Activated T-helper 1 cell treated with anti-CD3 and anti-CD28 coated beads, Interleukin-12 subunit alpha, Interleukin-12 subunit beta, Interleukin-2, Interleukin-4 antibody, amounts not matched to agents 30 ng/mL and 10 ng/mL and 1 ng/mL, durations not matched to agents 14 hours and 24 hours and 36 hours (primary cell): ENCODE data around the gene RSL24D1. TPM values are rescaled to one million over a fixed set of nuclear protein-coding genes. Genes with fewer than 3 reads are reported as not detected.
A peak's percentile ranks its signal among the peaks of the same experiment; 100 is the strongest.

Experiments used
- DNase-seq: peaks from one replicate; pipeline ENCODE4 v3.0.0; 2021; ENCODE audit warnings: low spot score
- H3K27ac Mint-ChIP-seq: one replicate; pipeline ENCODE4 v1.8.0; 2021; ENCODE audit warnings: mild to moderate bottlenecking, mixed read lengths
- H3K27me3 Mint-ChIP-seq: one replicate; pipeline ENCODE4 v1.8.0; 2022; ENCODE audit warnings: mild to moderate bottlenecking, moderate library complexity, mixed read lengths; ENCODE audit not compliant: insufficient read depth
- H3K36me3 Mint-ChIP-seq: one replicate; pipeline ENCODE4 v1.8.0; 2021; ENCODE audit warnings: low read depth, mixed read lengths
- H3K4me1 Mint-ChIP-seq: one replicate; pipeline ENCODE4 v1.8.0; 2021; ENCODE audit warnings: low read depth, mixed read lengths
- H3K4me3 Mint-ChIP-seq: one replicate; pipeline ENCODE4 v1.8.0; 2021; ENCODE audit warnings: mild to moderate bottlenecking, moderate library complexity, mixed read lengths
- H3K9me3 Mint-ChIP-seq: one replicate; pipeline ENCODE4 v1.8.0; 2021; ENCODE audit warnings: mixed read lengths
- intact Hi-C: fragments of 100-400 bp; cut with micrococcal nuclease; formaldehyde crosslinking; loops from one replicate; pipeline ENCODE4 v1.15.1; 2024
- total RNA-seq: library from RNA; stranded (reverse); gene quantifications from 2 replicates; pipeline ENCODE4 v1.2.3, GENCODE V29; 2022

Gene RSL24D1
- total RNA-seq, 1 donor from 2014 or later, result 111 TPM

DNA sequence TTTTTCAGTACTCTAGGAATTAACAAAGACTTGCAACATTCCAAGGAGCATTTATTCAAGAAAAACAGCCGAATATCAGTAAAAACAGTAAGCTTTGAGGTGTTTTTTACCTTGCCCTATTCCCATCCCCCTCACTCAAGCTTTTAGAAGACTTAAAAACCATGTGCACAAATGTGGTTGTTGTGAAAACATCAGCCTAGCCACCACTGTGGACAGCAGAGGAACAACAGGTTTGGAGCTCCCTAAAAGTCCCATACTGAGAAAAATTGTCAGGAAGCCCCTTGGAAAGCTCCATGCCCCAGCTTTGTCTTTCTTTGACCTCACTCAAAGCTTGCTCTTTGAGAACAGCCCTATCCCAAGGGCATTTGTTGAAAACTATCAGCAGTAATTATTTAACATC is 34.7 kb upstream of the RSL24D1 start:
- peaks cover 53% of the 10 kb centered on the region for H3K36me3 Mint-ChIP-seq
- no peaks in the 10 kb centered on the region for H3K9me3 Mint-ChIP-seq
- no peak overlapping the region for H3K4me3 Mint-ChIP-seq
- H3K4me1 Mint-ChIP-seq, result peaks cover 47% of the 10 kb centered on the region
- DNase-seq, result no peak
- no peak overlapping the region for H3K27ac Mint-ChIP-seq
- H3K27me3 Mint-ChIP-seq, result no peaks in the 10 kb centered on the region
- intact Hi-C loops, result no loop called here

- intact Hi-C loops, result no loop called here
- Mint-ChIP-seq H3K9me3 (no peaks in the 10 kb centered on the region), H3K4me3 (no peak overlapping the region), H3K36me3 (peaks cover 53% of the 10 kb centered on the region), H3K27ac (no peak overlapping the region), H3K4me1 (peaks cover 45% of the 10 kb centered on the region), H3K27me3 (no peaks in the 10 kb centered on the region)
- no peak for DNase-seq
Observed at GRCh38 chr15:55230953-55231352, 34.2 kb upstream of the RSL24D1 start.

- H3K36me3 Mint-ChIP-seq, result peaks cover 55% of the 10 kb centered on the region
- DNase-seq, result no peak
- H3K9me3 Mint-ChIP-seq, result no peaks in the 10 kb centered on the region
- peak overlapping the region; percentile 15 for H3K4me3 Mint-ChIP-seq
- no peaks in the 10 kb centered on the region for H3K27me3 Mint-ChIP-seq
- H3K27ac Mint-ChIP-seq, result peak overlapping the region; percentile 71
- intact Hi-C loops, result no loop called here
- peaks cover 46% of the 10 kb centered on the region for H3K4me1 Mint-ChIP-seq
Observed at GRCh38 chr15:55230051-55230670, 33.4 kb upstream of the RSL24D1 start.

DNA sequence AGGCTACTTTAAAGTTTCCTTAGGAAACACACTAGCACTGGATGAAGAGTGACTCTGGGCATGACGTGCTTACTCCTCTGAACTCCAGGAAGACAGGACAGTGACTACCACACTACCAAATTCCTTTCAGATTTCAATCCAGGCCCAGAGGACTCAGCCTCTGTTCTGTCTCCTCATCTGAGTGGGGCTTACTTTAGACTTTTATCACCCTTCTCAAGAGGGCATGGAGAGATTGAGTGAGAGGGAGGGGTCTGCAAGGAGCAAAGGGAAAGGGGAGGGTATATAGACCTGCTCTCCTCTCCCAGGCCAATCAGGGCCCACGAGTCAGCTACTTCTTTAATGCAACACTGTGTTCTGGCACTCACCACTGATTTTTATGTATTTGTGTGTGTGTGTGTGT is 29.4 kb upstream of the RSL24D1 start:
- H3K27ac Mint-ChIP-seq, result no peak overlapping the region
- intact Hi-C loops, result no loop called here
- H3K4me3 Mint-ChIP-seq, result no peak overlapping the region
- H3K4me1 Mint-ChIP-seq, result peaks cover 63% of the 10 kb centered on the region
- H3K27me3 Mint-ChIP-seq, result no peaks in the 10 kb centered on the region
- H3K36me3 Mint-ChIP-seq, result peaks cover 59% of the 10 kb centered on the region
- no peaks in the 10 kb centered on the region for H3K9me3 Mint-ChIP-seq
- no peak for DNase-seq

GRCh38 chr15:55224892-55225291 is 28.2 kb upstream of the RSL24D1 start:
- no peaks in the 10 kb centered on the region for H3K9me3 Mint-ChIP-seq
- DNase-seq, result peak; percentile 11
- H3K27ac Mint-ChIP-seq, result peak overlapping the region; percentile 18
- peaks cover 60% of the 10 kb centered on the region for H3K4me1 Mint-ChIP-seq
- no peaks in the 10 kb centered on the region for H3K27me3 Mint-ChIP-seq
- no peak overlapping the region for H3K4me3 Mint-ChIP-seq
- intact Hi-C loops, result no loop called here
- peaks cover 55% of the 10 kb centered on the region for H3K36me3 Mint-ChIP-seq

DNA sequence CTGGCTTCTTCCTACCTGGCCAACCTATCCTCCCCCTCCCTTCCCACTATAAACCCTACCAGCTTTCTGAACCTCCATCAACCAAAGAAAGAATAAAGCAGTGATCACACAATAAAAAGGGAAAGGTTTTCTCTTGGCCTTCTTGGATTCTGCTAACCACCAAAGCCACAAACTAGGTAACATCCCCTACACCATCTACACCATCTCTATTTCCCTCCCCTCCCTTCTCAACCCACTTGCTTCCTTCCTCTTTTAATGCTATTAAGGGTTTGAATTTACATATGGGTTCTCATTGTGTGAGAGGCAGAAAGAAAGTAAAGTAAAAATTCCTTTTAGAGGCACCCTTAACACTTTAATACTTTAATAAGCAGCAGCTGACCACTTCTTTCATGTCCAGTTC is 25.8 kb upstream of the RSL24D1 start:
- peaks cover 48% of the 10 kb centered on the region for H3K36me3 Mint-ChIP-seq

DNA sequence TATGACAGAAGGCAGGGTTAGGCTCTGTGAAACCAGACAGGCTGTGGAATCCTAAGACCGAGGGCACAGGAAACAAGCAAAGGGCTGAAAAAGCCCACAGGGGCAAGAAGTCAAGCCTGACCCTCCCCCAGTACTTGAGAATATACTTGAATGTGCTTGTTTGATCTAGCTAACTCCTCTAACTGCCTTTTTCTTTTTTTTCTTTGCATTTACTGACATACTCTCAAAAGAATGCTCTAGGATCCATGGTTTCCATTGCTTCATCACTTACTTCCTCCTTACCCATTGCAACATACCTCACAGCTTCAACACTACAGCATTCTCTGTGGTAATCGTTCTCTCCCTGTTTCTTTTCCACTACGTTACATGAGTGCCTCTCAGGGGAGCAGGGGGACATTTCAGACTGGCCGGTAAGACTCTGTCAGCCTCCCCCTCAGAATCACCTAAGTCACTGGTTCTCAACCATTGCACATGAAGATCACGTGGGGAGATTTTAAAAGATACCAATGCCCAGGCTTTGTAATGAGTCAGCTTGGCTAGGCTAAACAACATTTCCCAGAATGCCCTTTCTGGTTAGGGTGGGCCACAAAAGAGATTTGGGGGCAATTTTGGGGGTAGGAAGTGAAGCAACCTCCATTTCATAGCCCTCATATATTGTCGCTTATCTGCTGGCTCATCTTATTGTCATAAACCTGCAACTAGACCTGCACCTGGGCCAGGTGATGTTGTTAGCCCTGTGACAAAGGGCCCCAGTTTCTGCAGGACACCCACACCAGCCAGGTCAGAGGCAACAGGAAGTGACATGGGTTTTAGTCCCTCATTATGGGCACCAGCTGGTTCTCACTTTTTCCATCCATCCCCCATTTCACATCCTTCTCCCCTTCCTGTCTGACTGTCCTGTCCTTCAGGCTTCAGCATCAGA is 24.6 kb upstream of the RSL24D1 start:
- DNase-seq, result peak; percentile 3
- Mint-ChIP-seq H3K4me1 (peaks cover 78% of the 10 kb centered on the region), H3K27me3 (no peaks in the 10 kb centered on the region), H3K36me3 (peaks cover 48% of the 10 kb centered on the region), H3K4me3 (peak overlapping the region; percentile 63), H3K9me3 (no peaks in the 10 kb centered on the region), H3K27ac (peak overlapping the region; percentile 98)
- intact Hi-C loops, result loop anchor here (1.0 to 2.0 kb wide), 4 partner anchors 16 to 187 kb away; partner anchors contain the start of genes CCPG1 and PIERCE2

More for the DNA sequence above, 25.8 kb upstream of the RSL24D1 start:
- Mint-ChIP-seq H3K27ac (peak overlapping the region; percentile 98), H3K4me1 (peaks cover 78% of the 10 kb centered on the region), H3K27me3 (no peaks in the 10 kb centered on the region), H3K9me3 (no peaks in the 10 kb centered on the region), H3K4me3 (peak overlapping the region; percentile 40)
- DNase-seq, result no peak
- intact Hi-C loops, result loop anchor here (1.0 kb wide), 1 partner anchor 15 kb away; no protein-coding TSS in a partner anchor

DNA sequence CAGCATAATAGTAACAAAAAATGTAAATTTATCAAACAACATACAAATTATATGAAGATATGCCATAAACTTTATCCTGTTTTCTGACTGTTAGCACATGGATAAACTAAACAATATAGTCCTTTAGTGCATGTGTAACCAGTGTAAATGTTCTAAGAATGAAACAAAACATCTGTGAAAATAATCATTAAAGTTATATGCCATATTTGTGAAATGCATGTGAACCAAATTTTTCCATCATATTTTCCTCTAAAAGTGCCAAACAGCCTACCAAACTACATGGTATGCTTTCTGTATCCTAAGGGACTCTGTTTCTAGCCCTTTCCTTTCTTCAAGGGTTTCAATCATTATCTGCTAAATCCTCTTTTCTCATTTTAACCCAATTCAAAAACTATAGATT is 23.9 kb upstream of the RSL24D1 start:
- Mint-ChIP-seq H3K4me3 (peak overlapping the region; percentile 63), H3K9me3 (no peaks in the 10 kb centered on the region), H3K36me3 (peaks cover 46% of the 10 kb centered on the region), H3K27ac (peak overlapping the region; percentile 98), H3K27me3 (no peaks in the 10 kb centered on the region), H3K4me1 (peaks cover 72% of the 10 kb centered on the region)
- no peak for DNase-seq
- intact Hi-C loops, result loop anchor here (1.0 to 2.0 kb wide), 3 partner anchors 34 to 188 kb away; partner anchors contain the start of genes CCPG1 and PIERCE2

DNA sequence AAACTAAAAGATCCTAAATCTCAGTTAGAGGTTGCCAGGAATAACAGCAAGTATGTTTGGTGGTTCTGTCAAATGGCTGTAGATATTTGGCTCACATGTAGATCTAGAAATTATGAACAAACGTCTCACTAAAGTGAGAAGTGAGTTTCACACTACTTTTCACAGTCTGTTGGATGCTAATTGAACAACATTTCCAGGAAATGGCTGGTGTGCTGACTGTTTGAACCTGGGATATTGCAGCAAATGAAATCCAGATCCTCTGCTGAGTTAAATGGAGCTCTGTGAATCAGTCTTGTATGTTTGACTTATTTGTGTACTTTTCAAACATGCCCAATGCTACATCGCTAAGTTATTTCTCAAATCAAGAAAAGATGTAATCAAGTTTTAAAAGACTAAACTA is 21.3 kb upstream of the RSL24D1 start:
- intact Hi-C loops, result no loop called here
- no peak overlapping the region for H3K27ac Mint-ChIP-seq

DNA sequence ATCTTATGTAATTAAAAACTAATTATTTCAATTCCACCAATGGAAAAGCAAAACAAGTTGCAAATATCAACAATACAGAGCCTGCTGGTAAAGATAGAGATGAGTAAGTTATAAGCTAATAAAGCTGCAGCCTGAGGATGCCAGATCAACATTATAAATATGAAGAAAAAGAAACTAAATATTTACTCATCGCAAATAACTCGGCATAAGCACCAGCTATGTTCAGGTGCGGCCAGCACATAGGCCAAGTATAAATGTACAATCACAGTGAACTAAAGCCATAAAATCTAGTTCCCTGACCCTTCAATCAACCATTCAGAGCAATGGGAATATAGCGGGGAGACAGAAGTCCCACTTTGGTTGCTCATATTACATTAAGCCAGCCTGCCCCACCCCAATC is 7.7 kb upstream of the RSL24D1 start:
- no peaks in the 10 kb centered on the region for H3K4me1 Mint-ChIP-seq
- H3K9me3 Mint-ChIP-seq, result no peaks in the 10 kb centered on the region
- no peak for DNase-seq
- H3K27me3 Mint-ChIP-seq, result no peaks in the 10 kb centered on the region
- intact Hi-C loops, result no loop called here
- H3K4me3 Mint-ChIP-seq, result no peak overlapping the region
- H3K27ac Mint-ChIP-seq, result no peak overlapping the region
- peaks cover 20% of the 10 kb centered on the region for H3K36me3 Mint-ChIP-seq

More for the DNA sequence above, 21.3 kb upstream of the RSL24D1 start:
- Mint-ChIP-seq H3K27me3 (no peaks in the 10 kb centered on the region), H3K9me3 (no peaks in the 10 kb centered on the region), H3K36me3 (peaks cover 41% of the 10 kb centered on the region), H3K4me3 (no peak overlapping the region), H3K4me1 (peaks cover 50% of the 10 kb centered on the region)
- DNase-seq, result no peak

GRCh38 chr15:55202206-55202605 is 5.5 kb upstream of the RSL24D1 start:
- no peak overlapping the region for H3K4me3 Mint-ChIP-seq
- intact Hi-C loops, result no loop called here
- no peak for DNase-seq
- peaks cover 21% of the 10 kb centered on the region for H3K36me3 Mint-ChIP-seq
- H3K27me3 Mint-ChIP-seq, result no peaks in the 10 kb centered on the region
- H3K27ac Mint-ChIP-seq, result no peak overlapping the region
- peaks cover 5% of the 10 kb centered on the region for H3K9me3 Mint-ChIP-seq
- no peaks in the 10 kb centered on the region for H3K4me1 Mint-ChIP-seq

DNA sequence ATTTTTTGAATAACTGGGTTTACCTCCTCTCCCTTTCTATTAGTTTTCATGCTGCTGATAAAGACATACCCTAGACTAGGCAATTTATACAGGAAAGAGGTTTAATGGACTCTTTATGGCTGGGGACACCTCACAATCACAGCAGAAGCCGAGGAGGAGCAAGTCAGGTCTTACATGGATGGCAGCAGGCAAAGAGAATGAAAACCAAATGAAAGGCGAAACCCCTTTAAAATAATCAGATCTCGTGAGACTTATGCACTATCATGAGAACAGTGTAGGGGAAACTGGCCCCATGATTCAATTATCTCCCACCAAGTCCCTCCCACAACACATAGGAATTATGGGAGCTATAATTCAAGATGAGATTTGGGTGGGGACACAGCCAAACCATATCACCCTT is 2.0 kb upstream of the RSL24D1 start:
- Mint-ChIP-seq H3K9me3 (peaks cover 5% of the 10 kb centered on the region), H3K27me3 (no peaks in the 10 kb centered on the region), H3K27ac (peak overlapping the region; percentile 49), H3K4me3 (peak overlapping the region; percentile 15), H3K4me1 (no peaks in the 10 kb centered on the region), H3K36me3 (peaks cover 19% of the 10 kb centered on the region)
- DNase-seq, result no peak
- intact Hi-C loops, result loop anchor here (5.0 to 10.0 kb wide), 2 partner anchors 239 to 796 kb away; partner anchors contain the start of gene NEDD4

GRCh38 chr15:55197719-55198118 is 978 bp upstream of the RSL24D1 start:
- intact Hi-C loops, result loop anchor here (1.0 to 10.0 kb wide), 8 partner anchors 20 to 797 kb away; partner anchors contain the start of genes CCPG1, NEDD4, PIERCE2 and PIGB
- no peaks in the 10 kb centered on the region for H3K27me3 Mint-ChIP-seq
- DNase-seq, result no peak

More at GRCh38 chr15:55197719-55198118, 978 bp upstream of the RSL24D1 start:
- H3K9me3 Mint-ChIP-seq, result peaks cover 5% of the 10 kb centered on the region
- peaks cover 24% of the 10 kb centered on the region for H3K36me3 Mint-ChIP-seq
- H3K4me3 Mint-ChIP-seq, result no peak overlapping the region
- no peak overlapping the region for H3K27ac Mint-ChIP-seq
- no peaks in the 10 kb centered on the region for H3K4me1 Mint-ChIP-seq
